Measurements from ENCODE around the gene FAM161A.
"Not testable (repeated sequence)": the region's sequence is repeated elsewhere in the genome, so short reads cannot be mapped to it uniquely, and the experiment has no call there.

Gene FAM161A

GRCh38 chr2:61885896-61886603 is 32.2 kb upstream of the FAM161A start:
- in situ Hi-C loops (cut with HindIII; ENCODE audit: low pct_ligation_motif_present, low sequenced_read_pairs) = no loop called here
- Histone ChIP-seq H3K4me3 (ENCODE audit: low read depth, low read length) (peak overlapping the region; percentile 20), H3K27me3 (replicated peaks) (no peaks in the 10 kb centered on the region), H3K27ac (no peak overlapping the region), H3K36me3 (replicated peaks) (peaks cover 33% of the 10 kb centered on the region)
- TF ChIP-seq CTCF (IDR thresholded peaks at IDR 0.05; ENCODE audit: low read depth, low read length, missing control alignments) = no peak
- DNase-seq = no peak

- H3K27ac ChIP-seq = no peak overlapping the region
- no peak for DNase-seq
- no peak overlapping the region for H3K4me3 ChIP-seq (ENCODE audit: low read depth, low read length)
- TF ChIP-seq CTCF (IDR thresholded peaks at IDR 0.05; ENCODE audit: low read depth, low read length, missing control alignments) = no peak
- H3K27me3 ChIP-seq (replicated peaks) = no peaks in the 10 kb centered on the region
- H3K36me3 ChIP-seq (replicated peaks) = peaks cover 62% of the 10 kb centered on the region
- in situ Hi-C loops (cut with HindIII; ENCODE audit: low pct_ligation_motif_present, low sequenced_read_pairs) = no loop called here
Measured at GRCh38 chr2:61882850-61883249, 29.0 kb upstream of the FAM161A start.

- H3K27ac ChIP-seq; DNase-seq; H3K4me3 ChIP-seq (ENCODE audit: low read depth, low read length); in situ Hi-C loops (cut with HindIII; ENCODE audit: low pct_ligation_motif_present, low sequenced_read_pairs); H3K27me3 ChIP-seq (replicated peaks): not testable (repeated sequence)
- peaks cover 78% of the 10 kb centered on the region for H3K36me3 ChIP-seq (replicated peaks)
Measured at GRCh38 chr2:61879351-61879750, 25.5 kb upstream of the FAM161A start.

GRCh38 chr2:61878761-61879160 is 24.9 kb upstream of the FAM161A start:
- in situ Hi-C loops (cut with HindIII; ENCODE audit: low pct_ligation_motif_present, low sequenced_read_pairs) = no loop called here
- H3K36me3 ChIP-seq (replicated peaks) = peaks cover 72% of the 10 kb centered on the region
- H3K27ac ChIP-seq = no peak overlapping the region
- no peak for TF ChIP-seq CTCF (IDR thresholded peaks at IDR 0.05; ENCODE audit: low read depth, low read length, missing control alignments)
- DNase-seq = no peak
- no peak overlapping the region for H3K4me3 ChIP-seq (ENCODE audit: low read depth, low read length)
- no peaks in the 10 kb centered on the region for H3K27me3 ChIP-seq (replicated peaks)

- DNase-seq = no peak
- Histone ChIP-seq H3K27ac (no peak overlapping the region), H3K27me3 (replicated peaks) (no peaks in the 10 kb centered on the region), H3K36me3 (replicated peaks) (peaks cover 65% of the 10 kb centered on the region), H3K4me3 (ENCODE audit: low read depth, low read length) (no peak overlapping the region)
- in situ Hi-C loops (cut with HindIII; ENCODE audit: low pct_ligation_motif_present, low sequenced_read_pairs) = no loop called here
- no peak for TF ChIP-seq CTCF (IDR thresholded peaks at IDR 0.05; ENCODE audit: low read depth, low read length, missing control alignments)
Measured at GRCh38 chr2:61877571-61878245, 23.8 kb upstream of the FAM161A start.

- Histone ChIP-seq H3K36me3 (replicated peaks) (peaks cover 72% of the 10 kb centered on the region), H3K27ac (no peak overlapping the region), H3K27me3 (replicated peaks) (no peaks in the 10 kb centered on the region), H3K4me3 (ENCODE audit: low read depth, low read length) (no peak overlapping the region)
- in situ Hi-C loops (cut with HindIII; ENCODE audit: low pct_ligation_motif_present, low sequenced_read_pairs) = no loop called here
- no peak for DNase-seq
- TF ChIP-seq CTCF (IDR thresholded peaks at IDR 0.05; ENCODE audit: low read depth, low read length, missing control alignments) = no peak
Measured at GRCh38 chr2:61876400-61876799, 22.5 kb upstream of the FAM161A start.

- H3K4me3 ChIP-seq (ENCODE audit: low read depth, low read length); in situ Hi-C loops (cut with HindIII; ENCODE audit: low pct_ligation_motif_present, low sequenced_read_pairs); DNase-seq; H3K27ac ChIP-seq; H3K27me3 ChIP-seq (replicated peaks): not testable (repeated sequence)
- H3K36me3 ChIP-seq (replicated peaks) = peaks cover 51% of the 10 kb centered on the region
Measured at GRCh38 chr2:61866482-61867089, 12.7 kb upstream of the FAM161A start.

Data from brain microvascular endothelial cell (primary cell).